Activated B cell treated with CpG ODN at 0.5 μM for 24 hours (primary cell): ENCODE measurements around the gene PLG. TPM values are rescaled to one million over a fixed set of nuclear protein-coding genes. Genes with fewer than 3 reads are reported as not detected.
"Not testable (repeated sequence)": the region's sequence is repeated elsewhere in the genome, so short reads cannot be mapped to it uniquely, and the experiment has no call there.

Source experiments
- ATAC-seq: fragments of 200-7000 bp; cut with Tn5 transposase; one replicate; pipeline ENCODE4 v1.10.0; 2021; ENCODE audit warnings: low read depth, mild to moderate bottlenecking, moderate library complexity
- CTCF ChIA-PET: fragments of 350-600 bp; sonication (Branson Sonifier 250); formaldehyde crosslinking; loops from one replicate; lab custom pipeline; 2021; ENCODE audit warnings: antibody characterized with exemption; lab: Charles Lee
- POLR2A ChIA-PET: fragments of 350-600 bp; sonication (Branson Sonifier 250); formaldehyde crosslinking; loops from one replicate; lab custom pipeline; 2021; ENCODE audit warnings: antibody characterized with exemption; lab: Charles Lee
- DNase-seq: peaks from one replicate; pipeline ENCODE4 v3.0.0; 2022
- H3K27ac Mint-ChIP-seq: one replicate; pipeline ENCODE4 v1.8.0; 2020; ENCODE audit warnings: mixed read lengths
- H3K27me3 Mint-ChIP-seq: one replicate; pipeline ENCODE4 v1.8.0; 2021; ENCODE audit warnings: mixed read lengths
- H3K36me3 Mint-ChIP-seq: one replicate; pipeline ENCODE4 v1.8.0; 2021; ENCODE audit warnings: low read depth, mixed read lengths
- H3K4me1 Mint-ChIP-seq: one replicate; pipeline ENCODE4 v1.8.0; 2021; ENCODE audit warnings: mixed read lengths
- H3K4me3 Mint-ChIP-seq: one replicate; pipeline ENCODE4 v1.8.0; 2020; ENCODE audit warnings: mild to moderate bottlenecking, mixed read lengths
- H3K9me3 Mint-ChIP-seq: one replicate; pipeline ENCODE4 v1.8.0; 2020; ENCODE audit warnings: mixed read lengths
- intact Hi-C: fragments of 100-400 bp; cut with micrococcal nuclease; formaldehyde crosslinking; loops from one replicate; pipeline ENCODE4 v1.15.1; 2024
- total RNA-seq: library from RNA; stranded (reverse); gene quantifications from 2 replicates; pipeline ENCODE4 v1.2.3, GENCODE V29; 2022
- TF ChIP-seq, protein P1 (sequence below): fragments of 200-600 bp; IDR thresholded peaks from one replicate; pipeline ENCODE4 v1.8.0; 2022; ENCODE audit warnings: antibody characterized with exemption, mild to moderate bottlenecking

Gene PLG
- total RNA-seq, 1 donor from 2014 or later, result 0.31 TPM

DNA sequence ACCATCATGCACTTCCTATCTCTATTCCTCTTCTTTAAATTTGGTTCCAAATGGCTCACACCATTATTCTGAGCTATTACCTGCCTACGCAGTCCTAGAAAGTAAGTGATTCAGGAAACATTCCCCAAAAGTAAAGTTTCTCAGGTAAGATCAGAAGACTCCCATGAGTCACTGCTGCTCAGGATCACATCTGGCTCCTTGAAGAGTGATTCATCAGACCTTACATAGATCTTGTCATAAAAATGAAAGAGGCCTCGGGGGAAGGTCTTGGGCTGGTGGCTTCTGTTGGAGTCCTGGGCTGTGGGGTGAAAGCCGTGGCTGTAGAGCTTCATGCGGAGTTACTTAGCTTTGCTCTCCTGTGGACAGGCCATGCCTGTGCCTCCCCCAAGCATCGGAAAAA lies 35.9 kb downstream of the PLG start:
- intact Hi-C loops, result no loop called here
- TF ChIP-seq, protein P1, sequence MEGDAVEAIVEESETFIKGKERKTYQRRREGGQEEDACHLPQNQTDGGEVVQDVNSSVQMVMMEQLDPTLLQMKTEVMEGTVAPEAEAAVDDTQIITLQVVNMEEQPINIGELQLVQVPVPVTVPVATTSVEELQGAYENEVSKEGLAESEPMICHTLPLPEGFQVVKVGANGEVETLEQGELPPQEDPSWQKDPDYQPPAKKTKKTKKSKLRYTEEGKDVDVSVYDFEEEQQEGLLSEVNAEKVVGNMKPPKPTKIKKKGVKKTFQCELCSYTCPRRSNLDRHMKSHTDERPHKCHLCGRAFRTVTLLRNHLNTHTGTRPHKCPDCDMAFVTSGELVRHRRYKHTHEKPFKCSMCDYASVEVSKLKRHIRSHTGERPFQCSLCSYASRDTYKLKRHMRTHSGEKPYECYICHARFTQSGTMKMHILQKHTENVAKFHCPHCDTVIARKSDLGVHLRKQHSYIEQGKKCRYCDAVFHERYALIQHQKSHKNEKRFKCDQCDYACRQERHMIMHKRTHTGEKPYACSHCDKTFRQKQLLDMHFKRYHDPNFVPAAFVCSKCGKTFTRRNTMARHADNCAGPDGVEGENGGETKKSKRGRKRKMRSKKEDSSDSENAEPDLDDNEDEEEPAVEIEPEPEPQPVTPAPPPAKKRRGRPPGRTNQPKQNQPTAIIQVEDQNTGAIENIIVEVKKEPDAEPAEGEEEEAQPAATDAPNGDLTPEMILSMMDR, result no peak
- H3K36me3 Mint-ChIP-seq, result no peaks in the 10 kb centered on the region
- peaks cover 19% of the 10 kb centered on the region for H3K27me3 Mint-ChIP-seq
- H3K27ac Mint-ChIP-seq, result no peak overlapping the region
- POLR2A ChIA-PET, result no interaction called here
- no peak for DNase-seq
- ATAC-seq, result no peak
- no peak overlapping the region for H3K4me3 Mint-ChIP-seq
- no peaks in the 10 kb centered on the region for H3K9me3 Mint-ChIP-seq
- CTCF ChIA-PET, result interaction anchor here (1.1 kb wide), 1 partner anchor 30 kb away, joined by 3 read pairs; no protein-coding TSS in a partner anchor
- H3K4me1 Mint-ChIP-seq, result peaks cover 31% of the 10 kb centered on the region

DNA sequence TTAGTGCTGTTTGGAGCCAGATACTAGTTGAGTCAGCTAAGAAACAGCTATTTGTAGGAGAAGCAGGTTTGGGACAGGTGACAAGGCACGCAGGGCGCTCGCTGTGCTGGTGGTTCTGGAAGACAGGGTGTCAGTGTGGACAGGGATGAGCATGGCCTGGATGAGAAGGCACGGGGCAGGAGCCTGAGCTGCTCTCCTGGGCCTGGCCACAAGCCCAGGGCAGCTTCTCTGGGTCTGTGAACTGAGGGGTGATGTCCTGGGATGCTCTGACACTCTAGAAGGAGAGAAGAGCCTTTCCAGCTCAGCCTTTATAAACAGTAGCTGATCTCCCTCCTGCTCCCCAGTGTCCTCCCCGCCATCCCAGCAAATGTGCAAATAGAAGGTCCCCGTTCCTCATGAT lies 37.9 kb downstream of the PLG start:
- Mint-ChIP-seq H3K9me3 (no peaks in the 10 kb centered on the region), H3K36me3 (no peaks in the 10 kb centered on the region), H3K27me3 (peaks cover 9% of the 10 kb centered on the region), H3K4me1 (peaks cover 35% of the 10 kb centered on the region), H3K27ac (no peak overlapping the region), H3K4me3 (no peak overlapping the region)
- intact Hi-C loops, result loop anchor here (5.0 kb wide), 1 partner anchor 532 kb away; the partner anchor contains the start of gene AGPAT4
- ChIA-PET CTCF (no interaction called here), POLR2A (no interaction called here)
- ATAC-seq, result no peak
- DNase-seq, result no peak
- TF ChIP-seq, protein P1, result no peak

DNA sequence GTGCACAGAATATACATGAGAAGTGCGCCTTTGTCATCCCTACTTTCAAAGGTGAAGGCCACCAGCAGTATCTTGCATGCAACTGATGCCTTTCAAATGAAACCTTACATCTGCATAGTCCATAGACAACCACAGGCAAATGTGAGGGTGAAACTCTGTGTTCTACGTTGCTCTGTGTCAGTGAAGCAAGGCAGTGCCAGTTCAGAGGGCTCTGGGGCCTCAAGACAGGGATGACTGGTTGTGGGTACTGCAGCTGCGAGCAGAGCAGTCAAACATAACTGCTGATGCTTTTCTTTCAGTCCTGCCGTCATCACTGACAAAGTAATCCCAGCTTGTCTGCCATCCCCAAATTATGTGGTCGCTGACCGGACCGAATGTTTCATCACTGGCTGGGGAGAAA lies 39.0 kb downstream of the PLG start:
- DNase-seq, H3K9me3 Mint-ChIP-seq, H3K36me3 Mint-ChIP-seq, H3K27me3 Mint-ChIP-seq, POLR2A ChIA-PET: not testable (repeated sequence)
- Mint-ChIP-seq H3K4me1 (peaks cover 35% of the 10 kb centered on the region), H3K4me3 (peak overlapping the region; percentile 6), H3K27ac (peak overlapping the region; percentile 62)
- intact Hi-C loops, result loop anchor here (1.0 to 5.0 kb wide), 2 partner anchors 50 to 531 kb away; partner anchors contain the start of gene AGPAT4
- ATAC-seq, result peak; percentile 95
- CTCF ChIA-PET, result interaction anchor here (1.8 kb wide), 1 partner anchor 8 kb away, joined by 4 read pairs; no protein-coding TSS in a partner anchor

DNA sequence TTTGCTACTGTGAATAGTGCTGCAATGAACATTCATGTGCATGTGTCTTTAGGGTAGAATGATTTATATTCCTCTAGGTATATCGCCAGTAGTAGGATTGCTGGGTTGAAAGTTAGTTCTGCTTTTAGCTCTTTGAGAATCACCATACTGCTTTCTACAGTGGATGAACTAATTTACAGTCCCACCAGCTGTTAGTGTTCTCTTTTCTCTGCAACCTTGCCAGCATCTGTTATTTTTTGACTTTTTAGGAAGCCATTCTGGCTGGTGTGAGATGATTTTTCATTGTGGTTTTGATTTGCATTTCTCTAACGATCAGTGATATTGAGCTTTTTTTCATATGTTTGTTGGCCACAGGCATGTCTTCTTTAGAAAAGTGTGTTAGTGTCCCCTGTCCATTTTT lies 40.0 kb downstream of the PLG start:
- Mint-ChIP-seq H3K27me3 (peaks cover 10% of the 10 kb centered on the region), H3K36me3 (no peaks in the 10 kb centered on the region), H3K4me1 (peaks cover 35% of the 10 kb centered on the region), H3K4me3 (no peak overlapping the region), H3K27ac (no peak overlapping the region), H3K9me3 (no peaks in the 10 kb centered on the region)
- TF ChIP-seq, protein P1, result no peak
- ChIA-PET POLR2A (interaction anchor here (0.7 to 0.9 kb wide), 3 partner anchors 21 to 1015 kb away, joined by 3 to 5 read pairs (median 4); no protein-coding TSS in a partner anchor), CTCF (interaction anchor here (1.8 kb wide), 1 partner anchor 9 kb away, joined by 4 read pairs; no protein-coding TSS in a partner anchor)
- DNase-seq (no peak), ATAC-seq (peak; percentile 36)
- intact Hi-C loops, result loop anchor here (5.0 kb wide), 1 partner anchor 530 kb away; the partner anchor contains the start of gene AGPAT4

DNA sequence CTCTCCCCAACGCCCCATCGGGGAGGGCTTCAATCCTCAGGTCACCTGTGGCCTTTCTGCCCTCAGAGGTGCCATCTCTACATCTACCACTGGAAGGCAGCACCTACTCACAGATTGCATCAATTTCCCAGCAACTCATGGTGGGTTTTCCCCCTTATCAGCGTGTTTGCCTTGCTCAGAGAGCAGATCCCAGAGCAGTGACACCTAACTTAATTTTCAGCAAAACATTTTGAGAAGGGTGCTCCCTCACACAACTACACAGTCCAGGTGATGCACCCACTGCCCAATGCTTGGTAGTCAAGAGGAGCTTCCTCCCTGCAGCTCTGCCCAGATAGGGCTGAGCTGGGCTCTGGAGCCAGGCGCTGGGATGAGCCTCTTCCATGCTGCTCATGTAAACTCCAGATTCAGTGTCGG lies 48.2 kb downstream of the PLG start:
- peaks cover 18% of the 10 kb centered on the region for H3K27me3 Mint-ChIP-seq
- no peak overlapping the region for H3K4me3 Mint-ChIP-seq
- CTCF ChIA-PET, result interaction anchor here (1.2 to 2.4 kb wide), 2 partner anchors 621 to 623 kb away, joined by 4 to 12 read pairs; no protein-coding TSS in a partner anchor
- H3K4me1 Mint-ChIP-seq, result no peaks in the 10 kb centered on the region
- TF ChIP-seq, protein P1, result no peak
- no peak for DNase-seq
- POLR2A ChIA-PET, result no interaction called here
- no peaks in the 10 kb centered on the region for H3K9me3 Mint-ChIP-seq
- intact Hi-C loops, result loop anchor here (1.0 to 2.0 kb wide), 2 partner anchors 17 to 624 kb away; no protein-coding TSS in a partner anchor
- no peak overlapping the region for H3K27ac Mint-ChIP-seq
- ATAC-seq, result peak; percentile 57
- H3K36me3 Mint-ChIP-seq, result no peaks in the 10 kb centered on the region

DNA sequence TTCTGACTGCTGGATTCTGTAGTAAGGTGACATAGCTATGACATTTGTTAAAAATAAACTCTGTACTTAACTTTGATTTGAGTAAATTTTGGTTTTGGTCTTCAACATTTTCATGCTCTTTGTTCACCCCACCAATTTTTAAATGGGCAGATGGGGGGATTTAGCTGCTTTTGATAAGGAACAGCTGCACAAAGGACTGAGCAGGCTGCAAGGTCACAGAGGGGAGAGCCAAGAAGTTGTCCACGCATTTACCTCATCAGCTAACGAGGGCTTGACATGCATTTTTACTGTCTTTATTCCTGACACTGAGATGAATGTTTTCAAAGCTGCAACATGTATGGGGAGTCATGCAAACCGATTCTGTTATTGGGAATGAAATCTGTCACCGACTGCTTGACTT lies 51.2 kb downstream of the PLG start:
- H3K4me1 Mint-ChIP-seq, H3K27ac Mint-ChIP-seq, CTCF ChIA-PET, intact Hi-C loops, H3K9me3 Mint-ChIP-seq, ATAC-seq, H3K36me3 Mint-ChIP-seq, POLR2A ChIA-PET, H3K4me3 Mint-ChIP-seq, DNase-seq: not testable (repeated sequence)
- peaks cover 24% of the 10 kb centered on the region for H3K27me3 Mint-ChIP-seq
